NCI-H1417 (cell line): ENCODE results near the gene ZNF337.

ENCODE experiments used
- DNase-seq, 3 experiments: peaks; one replicate each; lab custom pipeline; 2025; lab: John Stamatoyannopoulos, UW

The ZNF337 gene

DNA sequence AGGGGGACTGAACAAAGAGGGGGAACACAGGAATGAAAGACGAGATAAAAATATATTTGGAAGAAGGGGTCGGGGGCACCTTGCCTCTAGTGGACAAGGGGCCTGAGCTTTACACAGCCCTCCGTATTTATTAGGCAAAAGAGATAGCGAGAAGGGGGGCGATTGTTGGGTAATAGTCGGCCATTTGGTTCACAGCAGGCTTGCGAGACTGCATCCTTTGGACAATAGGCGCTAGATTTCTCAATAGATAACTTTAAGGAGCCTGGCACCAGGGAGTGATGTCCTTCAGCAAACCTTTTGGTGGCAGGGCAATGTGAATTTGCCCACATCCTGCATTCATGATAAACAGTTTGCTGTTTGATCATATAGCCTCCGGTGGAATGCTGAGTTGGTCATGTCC lies 69.9 kb downstream of the ZNF337 start:
- DNase-seq, result no peak

DNA sequence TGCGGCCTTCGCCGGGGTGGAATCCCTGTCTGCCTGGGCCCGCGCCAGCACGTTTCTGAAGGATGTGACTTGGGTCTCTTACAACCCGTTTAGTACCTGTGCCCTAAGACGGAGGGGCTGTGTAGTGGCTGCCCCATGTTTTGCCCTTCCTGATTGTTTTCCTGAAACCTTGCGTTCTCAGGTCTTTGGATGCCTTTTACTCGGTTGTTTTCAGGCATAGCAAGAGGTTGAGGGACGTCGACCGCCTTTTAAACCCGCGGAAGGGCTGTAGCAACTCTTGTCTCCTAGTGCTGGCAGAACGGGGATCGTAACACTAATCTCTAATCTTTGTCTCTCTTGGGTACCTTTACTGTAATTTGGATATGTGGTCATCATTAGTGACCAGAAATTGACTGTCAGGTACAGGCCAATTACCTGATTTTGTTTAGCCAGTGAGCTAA lies 72.1 kb downstream of the ZNF337 start:
- DNase-seq, result no peak
